Endothelial cell of umbilical vein (primary cell): ENCODE results near the gene ELOB. TPM values are rescaled to one million over a fixed set of nuclear protein-coding genes. Genes with fewer than 3 reads are reported as not detected.

Experiments
- BruUV-seq: library from RNA; stranded (reverse); fragments of 400-500 nt; replicated peaks from 2 replicates; lab custom pipeline; 2021; lab: Mats Ljungman, UMichigan
- CTCF ChIA-PET: fragments of 300-600, 350-600 bp; sonication (Branson Sonifier 250); formaldehyde crosslinking; loops from one replicate; lab custom pipeline; 2021; ENCODE audit warnings: antibody characterized with exemption, inconsistent platforms; lab: Charles Lee
- POLR2A ChIA-PET: fragments of 300-600, 350-600 bp; sonication (Branson Sonifier 250); formaldehyde crosslinking; loops from one replicate; lab custom pipeline; 2021; ENCODE audit warnings: antibody characterized with exemption, inconsistent platforms; lab: Charles Lee
- DNase-seq: peaks from one replicate; pipeline ENCODE4 v3.0.0-alpha.2; 2011; ENCODE audit warnings: low read depth, low spot score
- FAIRE-seq: peaks from 2 replicates; lab custom pipeline; 2011; peaks lifted over from hg19 to GRCh38; lab: Jason Lieb, UNC
- H2AFZ ChIP-seq: 2 replicates; pipeline ENCODE4 v1.6.0; 2012; ENCODE audit warnings: low read depth, low read length, control low read depth, inconsistent platforms
- H3K27ac ChIP-seq: 2 replicates; pipeline ENCODE4 v1.5.1; 2011; ENCODE audit warnings: low read depth, mild to moderate bottlenecking, control low read depth, low read length, moderate library complexity; ENCODE audit not compliant: insufficient read depth
- H3K27me3 ChIP-seq, 2 experiments: 2 replicates each; pipeline versions ENCODE4 v1.6.0 to v1.6.1; 2011; ENCODE audit warnings: low read length in 2 of 2, mixed read lengths in 1 of 2; ENCODE audit not compliant: control insufficient read depth in 2 of 2, insufficient read depth in 2 of 2
- H3K36me3 ChIP-seq, 2 experiments: 2 replicates in 1 of 2; 3 replicates in 1 of 2; pipeline ENCODE4 v1.5.1; 2011; ENCODE audit warnings: low read length in 2 of 2, mild to moderate bottlenecking in 1 of 2, moderate library complexity in 1 of 2; ENCODE audit not compliant: control insufficient read depth in 2 of 2, insufficient read depth in 2 of 2; ENCODE audit errors: extremely low read depth in 1 of 2
- H3K4me1 ChIP-seq: 3 replicates; pipeline ENCODE4 v1.5.1; 2011; ENCODE audit warnings: mild to moderate bottlenecking, low read length; ENCODE audit not compliant: control insufficient read depth, insufficient read depth; ENCODE audit errors: extremely low read depth
- H3K4me2 ChIP-seq: 2 replicates; pipeline ENCODE4 v1.6.1; 2011; ENCODE audit warnings: low read length, control low read depth, mixed read lengths; ENCODE audit not compliant: insufficient read depth
- H3K4me3 ChIP-seq, 3 experiments: fragments of 200-600 bp in 1 of 3; sonication (generic), shearing (Covaris generic) in 1 of 3; replicated peaks in 1 of 3; 2 replicates each; pipeline ENCODE4 v1.5.1; 2011 to 2016; ENCODE audit warnings: control low read depth in 3 of 3, low read length in 3 of 3, mild to moderate bottlenecking in 2 of 3, inconsistent platforms in 1 of 3, low read depth in 1 of 3, moderate library complexity in 1 of 3; ENCODE audit not compliant: insufficient read depth in 1 of 3
- H3K79me2 ChIP-seq: 2 replicates; pipeline ENCODE4 v1.6.0; 2012; ENCODE audit warnings: low read length, inconsistent platforms; ENCODE audit not compliant: control insufficient read depth, insufficient read depth
- H3K9ac ChIP-seq: replicated peaks from 2 replicates; pipeline ENCODE3; 2011; ENCODE audit warnings: low read length, control low read depth; ENCODE audit not compliant: insufficient read depth; ENCODE audit errors: extremely low read depth
- H3K9me1 ChIP-seq: replicated peaks from 3 replicates; pipeline ENCODE4 v1.6.0; 2011; ENCODE audit warnings: mild to moderate bottlenecking, low read length; ENCODE audit not compliant: control insufficient read depth, insufficient read depth; ENCODE audit errors: extremely low read depth
- H3K9me3 ChIP-seq: replicated peaks from 2 replicates; pipeline ENCODE4 v1.5.1; 2012; ENCODE audit warnings: low read length, inconsistent platforms; ENCODE audit not compliant: control insufficient read depth, insufficient read depth
- H4K20me1 ChIP-seq: replicated peaks from 2 replicates; pipeline ENCODE3; 2011; ENCODE audit warnings: mild to moderate bottlenecking, low read length; ENCODE audit not compliant: control insufficient read depth, insufficient read depth; ENCODE audit errors: extremely low read depth
- CTCF ChIP-seq, 2 donors: IDR thresholded peaks; 1 replicate in 1 of 2; 2 replicates in 1 of 2; pipeline ENCODE4 v1.5.1; 2011; ENCODE audit warnings: low read length in 2 of 2, mild to moderate bottlenecking in 2 of 2, moderate library complexity in 2 of 2, control low read depth in 1 of 2, inconsistent platforms in 1 of 2, low read depth in 1 of 2; ENCODE audit not compliant: insufficient read depth in 1 of 2; ENCODE audit errors: extremely low read depth in 1 of 2
- EZH2 ChIP-seq: IDR thresholded peaks from 2 replicates; pipeline ENCODE4 v1.6.1; 2012; ENCODE audit warnings: borderline replicate concordance, low read depth, mild to moderate bottlenecking, moderate library complexity, low read length, inconsistent platforms; ENCODE audit not compliant: severe bottlenecking
- FOS ChIP-seq: IDR thresholded peaks from 2 replicates; pipeline ENCODE4 v1.6.1; 2011; ENCODE audit warnings: mild to moderate bottlenecking, low read length, moderate library complexity, borderline replicate concordance; ENCODE audit not compliant: insufficient read depth
- GATA2 ChIP-seq: IDR thresholded peaks from 2 replicates; pipeline ENCODE4 v1.7.0; 2011; ENCODE audit warnings: low read depth, mild to moderate bottlenecking, moderate library complexity, mixed read lengths, low read length; ENCODE audit not compliant: insufficient read length, insufficient read depth
- JUN ChIP-seq: IDR thresholded peaks from 2 replicates; pipeline ENCODE4 v1.6.1; 2011; ENCODE audit warnings: borderline replicate concordance, low read depth; ENCODE audit not compliant: insufficient read length, insufficient read depth
- MYC ChIP-seq: IDR thresholded peaks from one replicate; pipeline ENCODE4 v1.6.1; 2011; ENCODE audit warnings: mild to moderate bottlenecking, low read depth, low read length
- POLR2A ChIP-seq: IDR thresholded peaks from 2 replicates; pipeline ENCODE4 v1.6.1; 2012; ENCODE audit warnings: low read depth, mild to moderate bottlenecking, control low read depth, low read length
- POLR2AphosphoS5 ChIP-seq: IDR thresholded peaks from 2 replicates; pipeline ENCODE4 v1.6.1; 2012; ENCODE audit warnings: low read depth, mild to moderate bottlenecking, control low read depth, low read length, moderate library complexity; ENCODE audit not compliant: insufficient read depth
- dilution Hi-C: fragments of 300-500 bp; cut with MboI; formaldehyde crosslinking; loops from one replicate; pipeline ENCODE4 v1.15.0; 2019; ENCODE audit warnings: low sequenced_read_pairs; ENCODE audit not compliant: extremely low pct_ligation_motif_present
- intact Hi-C: fragments of 100-400 bp; cut with micrococcal nuclease; formaldehyde crosslinking; loops from one replicate; pipeline ENCODE4 v1.10.0; 2022
- polyA plus RNA-seq, 4 experiments: library from polyadenylated mRNA; depleted of rRNA in 3 of 4; stranded (reverse) in 3 of 4; unstranded in 1 of 4; fragments of >200 nt; gene quantifications; 2 replicates each; pipeline versions ENCODE4 v1.2.1 to v1.2.3, GENCODE V29; 2011 to 2012; ENCODE audit warnings: missing spikeins in 1 of 4
- total RNA-seq: library from RNA; stranded (reverse); gene quantifications from 2 replicates; pipeline ENCODE4 v1.2.3, GENCODE V29; 2021
- TF ChIP-seq, protein P1 (sequence below): IDR thresholded peaks from 2 replicates; pipeline ENCODE4 v1.6.1; 2011; ENCODE audit not compliant: insufficient read depth, insufficient read length

The ELOB gene
- total and polyA plus RNA-seq, 2 donors (not counting 3 experiments of a cell fraction or from before 2014, with no cell fraction given), result 251 to 848 TPM

GRCh38 chr16:2786826-2787151, 9.7 kb upstream of the ELOB start:
- ChIA-PET POLR2A (no interaction called here), CTCF (no interaction called here)
- FAIRE-seq (no peak), DNase-seq (no peak)
- TF ChIP-seq CTCF (IDR thresholded peaks at IDR 0.05; ENCODE audit: extremely low read depth in 1 of 2, insufficient read depth in 1 of 2, low read depth in 1 of 2, low read length in 2 of 2) (no peak), EZH2 (no peak), FOS (no peak), GATA2 (no peak), JUN (no peak), POLR2AphosphoS5 (no peak), POLR2A (no peak), MYC (no peak)
- TF ChIP-seq, protein P1, sequence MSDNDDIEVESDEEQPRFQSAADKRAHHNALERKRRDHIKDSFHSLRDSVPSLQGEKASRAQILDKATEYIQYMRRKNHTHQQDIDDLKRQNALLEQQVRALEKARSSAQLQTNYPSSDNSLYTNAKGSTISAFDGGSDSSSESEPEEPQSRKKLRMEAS, result no peak
- Histone ChIP-seq H3K27me3 (peaks cover 10 to 18% of the 10 kb centered on the region in 2 experiments), H3K27ac (no peak overlapping the region), H3K9me1 (no peaks in the 10 kb centered on the region), H3K4me1 (no peaks in the 10 kb centered on the region), H3K9ac (no peak overlapping the region), H3K4me2 (no peak overlapping the region), H3K79me2 (no peaks in the 10 kb centered on the region), H3K4me3 (no peak overlapping the region), H3K9me3 (no peaks in the 10 kb centered on the region), H3K36me3 (no peaks in the 10 kb centered on the region), H4K20me1 (no peaks in the 10 kb centered on the region), H2AFZ (no peak overlapping the region)
- no TSS peak for BruUV-seq
- intact Hi-C loops, result no loop called here
- dilution Hi-C loops, result no loop called here
